Measurements from ENCODE around the gene ZSWIM7.

DNA sequence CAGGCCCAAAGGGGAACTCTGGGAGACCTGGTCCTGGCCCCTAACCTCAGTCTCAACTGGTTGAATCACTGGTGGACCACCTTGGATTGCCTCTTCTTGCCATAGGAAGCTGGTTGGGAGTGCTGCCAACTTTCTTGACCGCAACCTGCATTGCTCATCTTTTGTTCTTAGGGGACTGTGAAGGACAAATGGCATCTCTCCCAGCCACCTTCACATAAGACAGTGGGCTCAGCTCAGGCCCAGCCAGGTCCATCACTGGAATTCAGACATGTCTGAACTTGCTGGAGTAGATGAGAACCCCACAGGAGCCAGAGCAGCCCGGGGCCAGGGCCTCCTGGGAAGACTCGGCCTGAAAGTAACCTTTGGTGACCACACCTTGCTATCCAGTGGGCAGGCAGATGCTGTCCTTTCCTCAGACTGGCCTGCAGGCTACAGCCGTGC, 35.8 kb downstream of the ZSWIM7 start:
- no peak for TF ChIP-seq RAD21 (IDR thresholded peaks at IDR 0.05; ENCODE audit: low read length)
- no peak for TF ChIP-seq MXI1 (IDR thresholded peaks at IDR 0.05; ENCODE audit: borderline replicate concordance, low read depth, low read length)
- TF ChIP-seq, protein P1, sequence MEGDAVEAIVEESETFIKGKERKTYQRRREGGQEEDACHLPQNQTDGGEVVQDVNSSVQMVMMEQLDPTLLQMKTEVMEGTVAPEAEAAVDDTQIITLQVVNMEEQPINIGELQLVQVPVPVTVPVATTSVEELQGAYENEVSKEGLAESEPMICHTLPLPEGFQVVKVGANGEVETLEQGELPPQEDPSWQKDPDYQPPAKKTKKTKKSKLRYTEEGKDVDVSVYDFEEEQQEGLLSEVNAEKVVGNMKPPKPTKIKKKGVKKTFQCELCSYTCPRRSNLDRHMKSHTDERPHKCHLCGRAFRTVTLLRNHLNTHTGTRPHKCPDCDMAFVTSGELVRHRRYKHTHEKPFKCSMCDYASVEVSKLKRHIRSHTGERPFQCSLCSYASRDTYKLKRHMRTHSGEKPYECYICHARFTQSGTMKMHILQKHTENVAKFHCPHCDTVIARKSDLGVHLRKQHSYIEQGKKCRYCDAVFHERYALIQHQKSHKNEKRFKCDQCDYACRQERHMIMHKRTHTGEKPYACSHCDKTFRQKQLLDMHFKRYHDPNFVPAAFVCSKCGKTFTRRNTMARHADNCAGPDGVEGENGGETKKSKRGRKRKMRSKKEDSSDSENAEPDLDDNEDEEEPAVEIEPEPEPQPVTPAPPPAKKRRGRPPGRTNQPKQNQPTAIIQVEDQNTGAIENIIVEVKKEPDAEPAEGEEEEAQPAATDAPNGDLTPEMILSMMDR (conservative IDR thresholded peaks at IDR 0.05; ENCODE audit: low read depth, low read length), result no peak
- no peak for TF ChIP-seq RCOR1 (IDR thresholded peaks at IDR 0.05; ENCODE audit: insufficient replicate concordance, low read length)
- TF ChIP-seq BHLHE40 (IDR thresholded peaks at IDR 0.05; ENCODE audit: low read depth, low read length), result no peak
- TF ChIP-seq SMC3 (IDR thresholded peaks at IDR 0.05; ENCODE audit: low read depth, low read length), result no peak
- no peak for TF ChIP-seq CHD1 (IDR thresholded peaks at IDR 0.05; ENCODE audit: low read depth, low read length)
- TF ChIP-seq, protein P2, sequence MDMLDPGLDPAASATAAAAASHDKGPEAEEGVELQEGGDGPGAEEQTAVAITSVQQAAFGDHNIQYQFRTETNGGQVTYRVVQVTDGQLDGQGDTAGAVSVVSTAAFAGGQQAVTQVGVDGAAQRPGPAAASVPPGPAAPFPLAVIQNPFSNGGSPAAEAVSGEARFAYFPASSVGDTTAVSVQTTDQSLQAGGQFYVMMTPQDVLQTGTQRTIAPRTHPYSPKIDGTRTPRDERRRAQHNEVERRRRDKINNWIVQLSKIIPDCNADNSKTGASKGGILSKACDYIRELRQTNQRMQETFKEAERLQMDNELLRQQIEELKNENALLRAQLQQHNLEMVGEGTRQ (IDR thresholded peaks at IDR 0.05; ENCODE audit: low read depth, low read length), result no peak
- no peak for TF ChIP-seq POLR2A (IDR thresholded peaks at IDR 0.05; ENCODE audit: low read depth, low read length)
- TF ChIP-seq NFE2L2 (IDR thresholded peaks at IDR 0.05; ENCODE audit: low read depth, low read length), result no peak
- no peak for TF ChIP-seq RFX5 (IDR thresholded peaks at IDR 0.05; ENCODE audit: low read depth, low read length)
- no peak for TF ChIP-seq FOS (IDR thresholded peaks at IDR 0.05; ENCODE audit: low read depth, low read length)

Measured in IMR-90 (cell line).